ENCODE data around the gene TUB. TPM values are rescaled to one million over a fixed set of nuclear protein-coding genes. Genes with fewer than 3 reads are reported as not detected.

TUB gene
- polyA plus RNA-seq, 1 of the 3 experiments (the other 2 are of a cell fraction): 11.3 TPM

DNA sequence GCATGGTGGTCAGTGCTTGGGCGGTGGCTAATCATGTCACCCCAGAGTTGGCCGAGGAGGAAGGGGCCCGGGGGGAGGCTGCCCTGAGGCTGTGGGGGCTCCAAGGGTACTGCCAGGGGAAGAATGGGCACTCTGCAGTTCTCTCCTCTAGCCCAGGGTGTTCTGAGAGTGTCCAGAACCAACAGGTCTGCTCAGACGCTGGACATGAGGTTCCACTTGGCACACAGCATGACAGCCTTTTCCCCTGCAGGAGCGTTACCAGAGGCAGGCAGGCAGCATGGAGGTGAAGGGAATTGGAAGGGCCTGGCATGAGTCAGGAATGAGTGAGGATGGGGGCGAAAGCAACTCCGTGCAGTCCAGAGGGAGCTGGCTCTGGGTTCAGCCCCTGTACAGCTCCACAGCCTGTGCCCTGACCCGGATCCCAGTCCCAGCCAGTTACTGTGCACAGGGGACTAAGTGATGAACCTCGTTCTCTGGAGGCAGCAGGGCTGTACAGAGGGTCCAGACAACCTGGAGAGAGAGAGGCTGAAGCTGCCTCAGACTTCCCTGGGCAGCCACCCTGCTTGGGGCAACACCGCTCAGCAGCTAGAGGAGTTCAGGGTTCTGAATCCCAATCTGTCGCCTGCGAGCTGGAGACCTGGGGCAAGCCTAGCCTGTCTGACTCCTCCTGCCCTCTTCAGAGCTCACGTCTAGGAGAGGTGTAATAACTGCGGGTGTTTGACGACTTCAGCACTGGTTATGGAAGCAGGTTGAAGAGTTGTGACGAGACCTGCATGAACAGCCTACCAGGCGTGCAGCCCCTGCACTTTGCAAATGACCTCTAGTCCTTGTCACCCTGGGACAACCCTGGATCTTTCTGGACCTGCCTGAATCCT, 14.7 kb upstream of the TUB start:
- H3K9ac ChIP-seq: no peak overlapping the region
- 84% methylated on average over 13 of the region's 17 CpGs for WGBS (ENCODE audit: low lambda C conversion rate)
- H2AFZ ChIP-seq (ENCODE audit: low read depth): no peak overlapping the region
- H3F3A ChIP-seq (replicated peaks; ENCODE audit: insufficient read depth): peaks cover 20% of the 10 kb centered on the region
- no peak overlapping the region for H3K4me3 ChIP-seq (ENCODE audit: low read depth in 2 of 2, low read length in 1 of 2)
- POLR2A ChIA-PET: interaction anchor here (0.7 to 3.3 kb wide), 5 partner anchors 10 to 32 kb away, joined by 3 to 27 read pairs (median 12); no protein-coding TSS in a partner anchor
- H3K79me2 ChIP-seq (ENCODE audit: insufficient read depth): no peaks in the 10 kb centered on the region
- no peaks in the 10 kb centered on the region for H3K9me2 ChIP-seq
- peaks cover 12 to 54% of the 10 kb centered on the region in 2 experiments for H3K4me1 ChIP-seq (ENCODE audit: control insufficient read depth in 1 of 2, insufficient read depth in 2 of 2, low read depth in 1 of 2, low read length in 1 of 2)
- H3K9me3 ChIP-seq: no peaks in the 10 kb centered on the region
- no peak overlapping the region for H3K4me2 ChIP-seq
- no peaks in the 10 kb centered on the region for H4K20me1 ChIP-seq (ENCODE audit: insufficient read depth)
- DNase-seq: no peak
- CTCF ChIA-PET: interaction anchor here (0.7 to 11.8 kb wide), 9 partner anchors 11 to 80 kb away, joined by 3 to 230 read pairs (median 8); partner anchors contain the start of gene EIF3F
- H3K27ac ChIP-seq (ENCODE audit: low read depth in 2 of 2, low read length in 1 of 2): peak overlapping the region in 1 of 2 experiments; percentile 99; a peak in 2 of 4 replicates
- H3K36me3 ChIP-seq (replicated peaks in 1 of 2; ENCODE audit: control insufficient read depth in 1 of 2, insufficient read depth in 2 of 2, low read length in 1 of 2): no peaks in the 10 kb centered on the region
- H3K27me3 ChIP-seq (ENCODE audit: insufficient read depth): no peaks in the 10 kb centered on the region
- no peak for TF ChIP-seq CHD2 (IDR thresholded peaks at IDR 0.05; ENCODE audit: low read length, partially characterized antibody)
- peak; percentile 17; the same call in 1 of the 2 replicates for TF ChIP-seq TCF12 (IDR thresholded peaks at IDR 0.05)

DNA sequence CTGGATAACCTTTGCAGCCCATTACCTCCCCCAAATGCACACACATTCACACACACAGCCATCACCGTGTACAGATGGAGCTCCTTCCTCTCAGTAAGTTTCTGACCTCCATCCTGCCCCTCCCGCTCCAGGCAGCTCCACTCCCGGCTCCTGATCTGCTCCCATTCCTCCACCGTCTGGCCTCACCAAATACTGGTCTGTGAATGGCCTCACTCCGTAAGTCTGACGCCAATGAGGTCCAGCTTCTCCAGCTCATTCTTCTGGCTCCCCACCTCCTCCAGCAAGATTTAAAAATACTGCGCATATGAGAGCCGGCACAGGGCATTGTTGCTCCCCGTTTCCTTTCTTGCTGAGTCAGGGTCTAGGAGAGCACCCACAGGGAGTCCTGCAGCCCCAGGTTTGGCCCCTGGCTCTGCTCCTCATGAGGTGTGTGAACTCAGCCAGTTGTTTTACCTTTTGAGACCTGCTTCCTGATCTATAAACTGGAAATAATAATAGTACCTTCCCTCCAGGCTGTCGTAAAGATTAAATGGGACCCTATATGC, 14.0 kb upstream of the TUB start:
- Histone ChIP-seq H3K9me3 (no peaks in the 10 kb centered on the region), H3F3A (replicated peaks; ENCODE audit: insufficient read depth) (peaks cover 20% of the 10 kb centered on the region), H4K20me1 (ENCODE audit: insufficient read depth) (no peaks in the 10 kb centered on the region), H3K36me3 (replicated peaks in 1 of 2; ENCODE audit: control insufficient read depth in 1 of 2, insufficient read depth in 2 of 2, low read length in 1 of 2) (no peaks in the 10 kb centered on the region), H3K4me1 (ENCODE audit: control insufficient read depth in 1 of 2, insufficient read depth in 2 of 2, low read depth in 1 of 2, low read length in 1 of 2) (peaks cover 12 to 54% of the 10 kb centered on the region in 2 experiments), H2AFZ (ENCODE audit: low read depth) (no peak overlapping the region), H3K4me2 (no peak overlapping the region), H3K79me2 (ENCODE audit: insufficient read depth) (no peaks in the 10 kb centered on the region), H3K9ac (no peak overlapping the region), H3K9me2 (no peaks in the 10 kb centered on the region), H3K27ac (ENCODE audit: low read depth in 2 of 2, low read length in 1 of 2) (peak overlapping the region in 1 of 2 experiments; percentile 99; a peak in 2 of 4 replicates), H3K27me3 (ENCODE audit: insufficient read depth) (no peaks in the 10 kb centered on the region), H3K4me3 (ENCODE audit: low read depth in 2 of 2, low read length in 1 of 2) (no peak overlapping the region)
- WGBS (ENCODE audit: low lambda C conversion rate): 85% methylated on average over 10 of the region's 10 CpGs
- ChIA-PET CTCF (interaction anchor here (0.7 to 11.8 kb wide), 11 partner anchors 12 to 80 kb away, joined by 3 to 230 read pairs (median 8); partner anchors contain the start of gene EIF3F), POLR2A (interaction anchor here (0.7 to 3.3 kb wide), 8 partner anchors 10 to 201 kb away, joined by 3 to 27 read pairs (median 9); no protein-coding TSS in a partner anchor)
- TF ChIP-seq, protein P1, sequence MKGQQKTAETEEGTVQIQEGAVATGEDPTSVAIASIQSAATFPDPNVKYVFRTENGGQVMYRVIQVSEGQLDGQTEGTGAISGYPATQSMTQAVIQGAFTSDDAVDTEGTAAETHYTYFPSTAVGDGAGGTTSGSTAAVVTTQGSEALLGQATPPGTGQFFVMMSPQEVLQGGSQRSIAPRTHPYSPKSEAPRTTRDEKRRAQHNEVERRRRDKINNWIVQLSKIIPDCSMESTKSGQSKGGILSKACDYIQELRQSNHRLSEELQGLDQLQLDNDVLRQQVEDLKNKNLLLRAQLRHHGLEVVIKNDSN (IDR thresholded peaks at IDR 0.05; ENCODE audit: borderline replicate concordance, low read depth): no peak
- TF ChIP-seq FOSL2 (IDR thresholded peaks at IDR 0.05; ENCODE audit: borderline replicate concordance, low read depth) (no peak), POLR2AphosphoS5 (IDR thresholded peaks at IDR 0.05; ENCODE audit: low read depth, low read length) (no peak), YY1 (IDR thresholded peaks at IDR 0.05; ENCODE audit: low read depth) (no peak)
- TF ChIP-seq, protein P2, sequence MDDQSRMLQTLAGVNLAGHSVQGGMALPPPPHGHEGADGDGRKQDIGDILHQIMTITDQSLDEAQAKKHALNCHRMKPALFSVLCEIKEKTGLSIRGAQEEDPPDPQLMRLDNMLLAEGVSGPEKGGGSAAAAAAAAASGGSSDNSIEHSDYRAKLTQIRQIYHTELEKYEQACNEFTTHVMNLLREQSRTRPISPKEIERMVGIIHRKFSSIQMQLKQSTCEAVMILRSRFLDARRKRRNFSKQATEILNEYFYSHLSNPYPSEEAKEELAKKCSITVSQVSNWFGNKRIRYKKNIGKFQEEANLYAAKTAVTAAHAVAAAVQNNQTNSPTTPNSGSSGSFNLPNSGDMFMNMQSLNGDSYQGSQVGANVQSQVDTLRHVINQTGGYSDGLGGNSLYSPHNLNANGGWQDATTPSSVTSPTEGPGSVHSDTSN (IDR thresholded peaks at IDR 0.05): no peak
- TF ChIP-seq, protein P3, sequence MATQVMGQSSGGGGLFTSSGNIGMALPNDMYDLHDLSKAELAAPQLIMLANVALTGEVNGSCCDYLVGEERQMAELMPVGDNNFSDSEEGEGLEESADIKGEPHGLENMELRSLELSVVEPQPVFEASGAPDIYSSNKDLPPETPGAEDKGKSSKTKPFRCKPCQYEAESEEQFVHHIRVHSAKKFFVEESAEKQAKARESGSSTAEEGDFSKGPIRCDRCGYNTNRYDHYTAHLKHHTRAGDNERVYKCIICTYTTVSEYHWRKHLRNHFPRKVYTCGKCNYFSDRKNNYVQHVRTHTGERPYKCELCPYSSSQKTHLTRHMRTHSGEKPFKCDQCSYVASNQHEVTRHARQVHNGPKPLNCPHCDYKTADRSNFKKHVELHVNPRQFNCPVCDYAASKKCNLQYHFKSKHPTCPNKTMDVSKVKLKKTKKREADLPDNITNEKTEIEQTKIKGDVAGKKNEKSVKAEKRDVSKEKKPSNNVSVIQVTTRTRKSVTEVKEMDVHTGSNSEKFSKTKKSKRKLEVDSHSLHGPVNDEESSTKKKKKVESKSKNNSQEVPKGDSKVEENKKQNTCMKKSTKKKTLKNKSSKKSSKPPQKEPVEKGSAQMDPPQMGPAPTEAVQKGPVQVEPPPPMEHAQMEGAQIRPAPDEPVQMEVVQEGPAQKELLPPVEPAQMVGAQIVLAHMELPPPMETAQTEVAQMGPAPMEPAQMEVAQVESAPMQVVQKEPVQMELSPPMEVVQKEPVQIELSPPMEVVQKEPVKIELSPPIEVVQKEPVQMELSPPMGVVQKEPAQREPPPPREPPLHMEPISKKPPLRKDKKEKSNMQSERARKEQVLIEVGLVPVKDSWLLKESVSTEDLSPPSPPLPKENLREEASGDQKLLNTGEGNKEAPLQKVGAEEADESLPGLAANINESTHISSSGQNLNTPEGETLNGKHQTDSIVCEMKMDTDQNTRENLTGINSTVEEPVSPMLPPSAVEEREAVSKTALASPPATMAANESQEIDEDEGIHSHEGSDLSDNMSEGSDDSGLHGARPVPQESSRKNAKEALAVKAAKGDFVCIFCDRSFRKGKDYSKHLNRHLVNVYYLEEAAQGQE (IDR thresholded peaks at IDR 0.05; ENCODE audit: low read depth, low read length): no peak
- TF ChIP-seq, protein P4, sequence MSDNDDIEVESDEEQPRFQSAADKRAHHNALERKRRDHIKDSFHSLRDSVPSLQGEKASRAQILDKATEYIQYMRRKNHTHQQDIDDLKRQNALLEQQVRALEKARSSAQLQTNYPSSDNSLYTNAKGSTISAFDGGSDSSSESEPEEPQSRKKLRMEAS (IDR thresholded peaks at IDR 0.05; ENCODE audit: low read depth): no peak
- DNase-seq: no peak

All from SK-N-SH (cell line).